NCI-H146 treated with DMSO at 0.1 percent for 48 hours (cell line): ENCODE results near the gene CH25H.

Source experiments
- DNase-seq: peaks from one replicate; lab custom pipeline; 2025; ENCODE audit not compliant: unreplicated experiment; lab: John Stamatoyannopoulos, UW

The CH25H gene

DNA sequence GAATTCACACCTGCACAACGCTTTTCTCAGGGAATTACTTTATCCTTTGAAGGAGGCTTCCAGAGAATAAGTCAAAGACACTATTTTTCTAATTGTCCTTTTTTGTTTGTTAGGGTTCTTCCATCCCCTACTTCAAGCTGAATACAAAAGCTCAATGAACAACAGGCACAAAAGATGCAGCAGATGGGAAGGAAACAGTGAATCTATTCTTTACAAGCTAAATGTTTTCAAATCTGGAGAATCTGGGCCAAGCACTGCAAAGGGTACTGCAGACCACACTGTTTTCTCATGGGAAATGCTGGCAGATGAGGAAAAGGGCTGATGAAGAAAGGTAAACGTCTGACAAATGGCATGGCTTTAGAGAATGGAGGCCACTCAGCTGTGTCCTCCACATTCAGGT is 25.9 kb upstream of the CH25H start:
- no peak for DNase-seq

DNA sequence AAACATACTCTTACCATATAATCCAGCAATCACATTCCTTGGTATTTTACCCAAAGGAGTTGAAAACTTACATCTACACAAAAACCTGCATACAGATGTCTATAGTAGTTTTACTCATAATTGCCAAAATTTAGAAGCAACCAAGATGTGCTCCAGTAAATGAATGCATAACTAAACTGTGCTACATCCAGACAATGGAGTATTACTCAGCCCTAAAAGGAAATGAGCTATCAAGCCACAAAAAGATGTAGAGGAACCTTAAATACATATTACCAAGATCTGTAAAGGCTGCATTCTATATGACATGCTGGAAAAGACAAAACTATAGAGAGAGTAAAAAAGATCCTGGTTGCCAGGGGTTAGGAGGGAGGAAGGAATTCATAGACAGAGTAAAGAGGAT is 21.8 kb upstream of the CH25H start:
- DNase-seq: no peak

DNA sequence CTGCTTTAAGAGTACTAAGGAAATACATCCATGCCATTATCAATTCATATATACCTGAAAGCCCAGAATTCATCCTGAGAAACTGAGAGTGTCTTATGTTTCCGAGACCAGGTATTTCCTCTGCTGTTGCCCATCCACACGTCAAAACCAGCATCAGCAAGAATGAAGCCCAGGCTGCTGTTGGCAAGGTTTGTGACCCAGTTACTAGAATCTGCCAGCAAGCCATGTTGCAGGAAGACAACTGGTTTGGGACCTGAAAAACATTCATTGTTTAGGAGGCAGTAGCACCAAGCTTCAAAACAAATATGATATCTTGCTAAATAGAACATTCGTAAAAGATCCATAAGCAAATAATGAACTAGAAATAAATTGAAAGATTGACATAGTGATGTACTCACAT is 21.0 kb upstream of the CH25H start:
- DNase-seq: no peak

DNA sequence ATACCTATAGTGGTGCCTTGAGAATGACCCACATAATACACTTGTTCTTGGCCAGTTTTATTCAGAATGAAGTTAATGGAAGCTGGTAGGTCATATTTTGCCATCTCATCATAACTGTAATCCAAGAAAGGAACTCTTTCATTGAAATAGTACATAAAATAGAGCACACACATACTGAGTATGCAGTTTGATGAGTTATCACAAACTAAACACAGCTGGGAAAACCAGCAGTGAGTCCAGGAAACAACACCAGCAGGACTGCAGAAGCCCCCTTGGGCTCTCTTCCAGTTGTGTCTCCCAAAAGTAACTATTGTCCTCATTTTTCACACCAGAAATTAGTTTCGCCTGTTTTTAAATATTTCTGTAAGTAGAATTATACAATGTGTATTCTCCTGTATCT is 19.8 kb upstream of the CH25H start:
- DNase-seq: no peak

DNA sequence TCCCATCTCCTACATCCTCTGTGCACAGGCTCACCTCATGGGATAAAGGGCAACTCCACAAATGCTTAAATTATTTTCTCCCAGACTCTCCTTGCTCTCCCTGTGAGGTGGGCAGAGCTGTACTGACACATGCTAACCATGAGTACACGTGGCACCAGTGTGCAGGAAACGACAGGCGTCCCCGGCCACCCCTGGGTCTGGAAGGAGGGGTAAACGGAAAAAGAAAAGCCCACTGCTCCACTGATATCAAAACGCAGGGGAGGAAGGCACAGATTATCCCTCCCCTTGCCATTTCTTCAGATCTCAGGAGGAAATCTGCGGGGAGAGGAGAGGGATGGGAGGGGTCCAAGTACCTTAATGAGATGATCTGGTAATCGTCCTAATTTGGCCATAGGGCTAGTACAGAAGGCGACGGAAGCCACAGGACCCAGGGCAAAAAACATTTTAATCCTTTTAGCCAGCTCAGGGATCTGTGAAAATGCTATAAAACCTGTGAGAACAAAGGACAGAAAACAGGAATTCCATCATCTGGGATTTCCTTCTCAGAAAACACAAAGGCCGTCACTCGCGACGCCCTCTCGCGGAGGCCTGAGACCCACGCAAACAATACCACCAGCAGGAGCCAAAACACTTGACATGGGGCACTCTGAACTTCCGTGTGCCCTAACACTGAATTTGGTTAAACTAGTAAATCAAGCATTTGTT is 17.8 kb upstream of the CH25H start:
- DNase-seq: no peak

DNA sequence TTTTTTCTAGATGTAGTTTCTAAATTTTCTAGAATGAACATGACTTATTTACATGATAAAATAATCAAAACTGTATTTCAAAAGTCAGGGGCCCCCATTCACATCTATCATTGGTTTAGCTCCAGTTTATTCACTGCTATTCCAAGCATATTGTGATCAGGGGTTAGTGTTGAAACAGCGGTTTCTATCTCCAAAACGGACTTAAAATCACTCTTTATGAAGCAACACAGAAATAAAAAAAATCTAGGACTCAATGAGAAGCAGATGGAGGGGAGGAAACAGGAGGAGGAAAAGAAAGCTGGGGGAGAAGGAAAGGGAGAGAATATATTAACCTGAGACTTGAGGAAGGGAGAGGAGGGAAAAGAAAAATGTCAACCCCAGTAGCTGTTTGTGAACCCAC is 14.8 kb upstream of the CH25H start:
- no peak for DNase-seq

DNA sequence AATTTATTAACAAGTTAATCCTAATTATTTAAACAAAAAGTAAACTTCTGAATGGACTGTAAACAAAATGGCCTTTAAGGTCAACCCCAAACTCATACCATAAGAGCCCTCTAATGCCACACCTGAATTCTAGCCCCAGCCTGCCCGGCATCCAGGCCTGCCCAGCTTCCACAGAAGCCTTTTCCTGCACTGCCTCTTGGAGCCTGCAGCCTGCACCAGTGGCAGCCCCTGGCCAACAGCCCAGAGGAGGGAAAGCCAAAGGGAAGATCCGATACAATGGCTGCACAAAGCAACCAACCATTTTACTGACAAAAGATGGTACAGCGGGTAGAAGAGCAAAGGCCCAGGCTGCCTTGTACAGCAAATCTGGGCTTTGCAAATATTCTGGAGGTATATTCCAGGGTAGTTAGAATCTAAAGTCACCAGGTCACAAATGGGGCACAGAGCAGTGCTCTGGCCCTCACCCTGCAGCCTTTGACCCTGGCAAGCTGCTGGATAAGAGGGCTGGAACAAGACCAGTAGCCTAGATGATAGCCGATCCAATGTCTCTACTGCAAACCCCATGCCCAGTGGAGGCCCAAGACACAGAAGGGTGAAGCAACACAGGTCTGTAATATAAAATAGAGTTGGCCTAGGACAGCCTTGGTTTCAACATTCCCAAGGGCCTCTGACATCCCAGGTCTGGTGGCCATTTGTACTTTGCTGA is 12.5 kb upstream of the CH25H start:
- no peak for DNase-seq

DNA sequence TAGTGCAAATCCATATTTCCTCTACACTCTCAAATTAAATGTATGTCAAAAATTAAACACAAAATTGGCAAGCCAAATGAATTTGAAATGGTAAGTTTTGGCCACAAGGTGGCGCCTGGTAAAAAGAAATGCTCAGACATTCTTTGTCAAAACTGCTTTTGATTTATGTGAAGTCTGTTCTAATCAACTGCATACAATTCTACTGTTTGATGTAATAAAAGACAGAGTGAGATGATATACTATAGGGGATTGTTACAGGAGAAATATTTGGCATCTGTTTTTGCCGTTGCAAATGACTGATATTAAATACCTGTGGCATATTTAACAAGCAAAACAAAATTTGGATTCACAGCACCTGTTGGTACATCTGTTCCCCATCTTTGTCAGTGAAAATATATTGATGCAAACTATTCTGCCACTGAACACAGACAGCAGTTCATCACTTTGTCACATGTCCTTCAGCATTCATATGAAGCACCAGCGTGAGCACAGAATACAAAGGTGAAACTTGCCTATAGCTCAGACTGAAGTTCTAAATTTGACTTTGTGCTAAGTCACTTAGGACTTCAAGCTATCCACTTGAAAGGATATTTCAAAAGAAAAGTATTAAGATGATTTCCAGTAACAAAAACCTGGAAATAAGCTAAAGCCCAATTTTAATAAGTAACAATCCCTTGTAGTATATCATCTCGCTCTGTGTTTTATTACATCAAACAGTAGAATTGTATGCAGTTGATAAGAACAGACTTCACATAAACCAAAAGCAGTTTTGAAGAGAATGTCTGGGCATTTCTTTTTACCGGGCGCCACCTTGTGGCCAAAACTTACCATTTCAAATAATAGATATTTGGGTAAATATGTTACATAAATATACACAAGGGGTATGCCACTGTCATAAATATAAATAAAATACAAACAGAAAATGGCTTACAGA is 10.2 kb upstream of the CH25H start:
- DNase-seq: peak; percentile 30

DNA sequence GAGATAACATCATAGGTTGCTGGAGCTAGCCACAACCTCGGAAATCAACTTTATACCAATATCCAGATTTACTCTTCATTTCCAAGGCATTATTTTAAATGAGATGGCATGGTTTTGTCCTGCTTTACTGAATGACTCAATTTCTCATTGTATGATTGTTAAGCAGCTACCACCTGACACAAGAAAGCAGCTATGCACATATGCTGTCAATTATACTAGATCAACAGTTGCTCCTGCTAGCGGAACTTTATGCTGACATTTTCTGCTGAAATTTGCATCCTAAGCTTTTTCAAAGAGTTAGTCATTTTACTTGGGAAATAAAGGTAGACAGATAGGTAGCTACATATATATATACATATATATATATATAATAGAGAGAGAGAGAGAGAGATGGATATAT is 8.9 kb upstream of the CH25H start:
- DNase-seq: no peak

DNA sequence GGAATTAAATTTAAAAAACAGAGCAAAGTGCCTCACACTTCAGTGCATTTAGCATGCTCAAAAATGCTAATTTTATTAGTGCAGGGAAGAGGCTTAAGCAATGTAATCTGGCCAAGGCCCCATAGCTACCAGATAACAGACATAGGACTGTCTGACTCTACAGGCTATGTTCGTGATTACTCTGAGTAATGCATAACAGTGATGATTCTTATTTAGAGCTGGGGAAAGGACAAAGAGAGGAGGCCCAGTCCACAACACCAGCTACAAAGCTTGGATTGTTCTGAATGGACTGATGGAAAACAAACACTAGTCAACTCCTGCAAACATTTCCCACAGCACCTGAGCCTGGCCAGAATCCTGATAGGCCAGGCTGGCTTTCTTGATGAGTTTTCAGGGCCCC is 8.4 kb upstream of the CH25H start:
- DNase-seq: no peak

DNA sequence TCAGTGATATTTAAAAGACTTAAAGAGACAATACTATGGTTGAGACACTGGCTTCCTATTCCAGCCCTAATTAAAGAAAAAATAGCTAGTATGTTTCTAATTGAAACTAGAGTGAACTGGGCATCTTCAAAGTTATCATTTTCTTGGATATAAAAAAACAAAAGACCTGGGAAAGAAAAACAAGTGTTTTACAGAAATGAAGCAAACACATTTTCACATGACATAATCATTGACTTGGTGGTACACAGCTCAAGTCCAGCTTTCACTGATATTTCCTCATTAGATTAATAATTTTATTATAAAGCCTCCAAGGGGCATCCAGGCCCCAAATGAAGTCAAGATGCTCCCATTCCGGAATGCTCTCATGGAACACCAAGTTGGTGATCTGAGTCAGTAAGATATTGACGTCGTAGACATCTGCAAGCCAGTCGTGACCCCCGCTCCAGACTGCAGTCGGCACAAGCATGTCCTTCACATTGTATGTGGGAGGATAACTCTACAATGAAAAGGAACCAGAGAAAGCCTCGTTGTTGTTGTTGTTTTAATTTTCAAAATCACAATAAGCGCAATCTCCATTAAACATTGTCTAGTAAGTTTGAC is 7.5 kb upstream of the CH25H start:
- DNase-seq: no peak

DNA sequence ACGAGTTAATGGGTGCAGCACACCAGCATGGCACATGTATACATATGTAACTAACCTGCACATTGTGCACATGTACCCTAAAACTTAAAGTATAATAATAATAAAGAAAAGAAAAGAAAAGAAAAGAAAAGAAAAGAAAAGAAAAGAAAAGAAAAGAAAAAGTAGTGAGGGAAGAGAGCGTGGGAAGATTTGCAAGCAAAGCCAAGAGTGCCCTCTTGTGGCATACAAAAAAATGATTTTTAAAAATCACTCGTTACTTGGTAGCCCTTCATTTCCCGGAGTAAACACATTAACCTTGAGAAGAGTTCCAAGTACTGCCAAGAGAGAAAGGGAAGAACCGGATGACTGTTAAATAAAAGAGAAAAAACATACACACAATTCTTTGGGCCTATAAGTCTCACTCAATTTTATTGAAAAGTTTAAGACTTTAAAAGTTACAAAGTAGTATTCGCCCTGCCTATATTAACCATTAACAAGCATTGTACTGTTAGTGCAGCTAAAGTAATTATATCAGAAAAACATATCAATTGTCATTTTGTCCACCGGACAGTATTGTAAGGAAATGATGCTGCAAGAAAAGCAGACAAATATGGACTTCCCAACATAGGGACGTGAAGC is 6.2 kb upstream of the CH25H start:
- DNase-seq: no peak

DNA sequence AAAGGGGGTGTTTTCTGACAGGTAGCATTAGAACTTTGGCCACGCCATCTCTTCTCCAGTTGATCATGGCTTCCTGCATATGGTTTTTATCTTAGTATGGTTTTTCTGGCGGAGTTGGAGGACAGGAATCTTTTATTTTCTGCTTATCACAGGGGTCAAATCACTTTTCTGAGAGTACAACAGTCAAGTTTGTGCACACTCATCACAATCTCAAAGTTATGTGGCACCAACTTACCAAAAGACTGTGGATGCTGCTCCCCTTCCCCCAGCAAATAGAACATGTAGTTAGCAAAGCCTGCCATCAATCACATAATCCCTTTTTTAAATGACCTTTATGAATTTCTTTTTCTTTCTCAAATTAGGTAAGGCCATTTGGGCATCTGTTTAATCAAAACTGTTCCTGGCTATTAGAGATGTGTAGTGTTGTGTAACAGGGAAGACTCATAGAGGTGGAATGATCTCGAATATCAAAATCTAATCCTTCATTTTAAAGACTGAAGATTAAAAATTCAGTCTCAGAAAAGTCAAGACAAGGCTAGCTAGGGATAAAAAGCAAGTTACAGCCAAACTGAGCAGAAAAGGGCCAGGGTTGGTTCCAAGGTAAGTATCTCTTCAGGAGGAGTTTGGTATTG is 3.8 kb upstream of the CH25H start:
- no peak for DNase-seq

DNA sequence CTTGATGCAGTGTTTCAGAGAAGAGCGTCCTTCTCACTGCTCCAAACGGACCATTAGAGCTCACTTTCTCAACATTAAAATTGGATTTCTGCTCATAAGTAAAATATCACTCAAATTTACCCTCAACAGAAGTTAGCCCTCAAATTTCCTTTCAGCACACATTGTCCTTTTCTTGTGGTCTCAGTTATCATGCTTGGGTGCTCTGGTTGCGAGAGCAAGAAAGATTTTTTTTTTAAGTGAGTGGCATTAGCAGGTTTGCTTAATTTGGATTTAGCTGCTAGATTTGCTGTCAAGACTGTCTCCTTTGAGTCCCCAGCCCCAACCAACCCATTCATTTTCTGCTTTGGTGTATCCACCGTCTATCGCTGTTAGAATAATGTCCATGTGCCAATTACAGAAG is 2.6 kb upstream of the CH25H start:
- no peak for DNase-seq

DNA sequence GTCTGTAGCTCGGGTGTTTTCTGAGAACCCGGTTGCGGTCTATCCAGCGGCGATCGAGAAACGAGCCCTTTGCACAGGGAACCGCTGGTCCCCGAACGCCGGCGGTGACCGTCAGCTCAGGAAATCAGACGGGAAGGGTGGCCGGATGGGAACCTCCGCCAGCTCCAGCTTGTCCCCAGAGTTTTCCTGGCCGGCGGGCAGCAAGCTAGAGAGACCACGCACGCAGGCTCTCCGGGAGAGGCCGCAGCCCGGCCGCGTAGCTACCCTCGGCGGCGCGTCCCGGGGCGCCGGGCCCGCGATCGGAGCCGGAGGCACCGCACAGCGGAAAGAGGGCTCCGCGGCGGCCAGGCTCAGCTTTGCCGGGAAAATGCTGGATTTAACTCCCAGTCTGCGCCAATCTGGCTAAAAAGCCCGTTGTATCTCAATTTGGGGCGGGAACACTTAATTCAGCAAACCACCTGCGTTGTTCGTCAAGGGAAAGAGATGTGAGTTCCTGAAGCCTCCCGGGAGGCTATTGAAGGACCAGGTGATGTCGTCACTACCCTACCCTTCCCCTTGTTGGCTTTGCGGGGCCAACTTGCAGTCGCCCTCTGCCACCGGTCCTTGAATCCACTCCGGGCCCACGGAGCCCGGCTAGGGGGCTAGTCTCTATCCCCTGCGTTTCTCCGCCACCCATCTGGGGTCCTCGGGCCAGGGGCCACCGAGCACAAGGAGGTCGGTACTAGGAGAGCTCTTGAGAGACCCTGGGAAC is 859 bp upstream of the CH25H start:
- DNase-seq: no peak

DNA sequence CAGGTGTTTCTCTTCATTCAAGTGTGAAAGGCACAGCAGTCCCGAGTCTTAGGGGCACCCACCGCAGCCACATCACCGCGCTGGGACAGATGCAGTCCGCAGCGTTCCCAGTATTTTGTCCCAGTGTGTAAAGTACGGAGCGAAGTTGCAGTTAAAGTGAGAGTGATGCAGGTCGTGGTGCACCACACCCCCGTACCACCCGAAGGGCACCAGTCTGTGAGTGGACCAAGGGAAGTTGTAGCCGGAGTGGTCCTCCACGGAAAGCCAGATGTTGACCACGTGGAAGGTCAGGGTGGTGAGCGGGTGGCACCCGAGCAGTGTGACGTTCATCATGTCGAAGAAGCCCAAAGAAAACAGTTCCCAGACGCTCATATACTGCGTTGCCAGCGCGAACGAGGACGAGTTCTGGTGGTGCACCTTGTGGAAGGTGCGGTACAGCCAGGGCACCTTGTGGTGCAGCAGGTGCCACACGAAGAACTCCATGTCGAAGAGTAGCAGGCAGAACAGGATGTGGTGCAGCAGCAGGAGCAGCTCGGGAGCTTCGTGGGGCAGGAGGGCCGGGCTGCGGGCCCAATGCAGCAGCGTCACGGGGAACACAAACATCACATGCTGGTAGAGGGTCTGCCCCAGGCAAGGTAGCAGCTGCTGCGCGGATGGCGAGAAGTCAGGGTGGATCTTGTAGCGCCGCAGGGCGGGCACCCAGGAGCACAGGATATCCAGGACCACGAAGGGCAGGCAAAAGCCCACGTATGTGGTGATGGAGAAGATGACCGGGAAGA is 526 bp downstream of the CH25H start:
- no peak for DNase-seq

DNA sequence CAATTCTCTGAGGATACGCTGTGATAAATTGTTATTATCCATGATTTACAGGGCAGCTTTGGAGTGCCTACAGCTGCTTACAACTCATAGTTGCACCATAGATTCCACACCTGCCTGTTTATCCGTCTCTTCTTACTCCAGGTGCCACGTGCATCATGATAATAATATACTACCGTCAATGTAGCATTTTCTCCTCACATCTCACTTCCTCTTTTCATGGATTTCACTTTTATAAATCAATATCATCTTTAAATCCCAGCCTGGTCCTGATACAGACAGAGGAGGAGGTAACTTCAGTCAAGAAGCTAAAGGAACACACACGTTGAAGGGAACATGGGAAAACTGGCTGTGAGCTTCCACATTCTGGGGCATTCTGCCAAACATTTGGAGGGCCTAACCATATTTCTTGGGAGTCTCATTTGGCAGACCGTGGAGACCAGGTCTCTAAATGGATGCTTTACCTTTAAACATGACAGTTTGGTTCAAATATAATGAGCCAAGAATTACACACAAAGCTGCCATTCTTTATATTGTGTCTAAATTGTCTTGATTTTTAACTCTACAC is 2.4 kb downstream of the CH25H start:
- no peak for DNase-seq

DNA sequence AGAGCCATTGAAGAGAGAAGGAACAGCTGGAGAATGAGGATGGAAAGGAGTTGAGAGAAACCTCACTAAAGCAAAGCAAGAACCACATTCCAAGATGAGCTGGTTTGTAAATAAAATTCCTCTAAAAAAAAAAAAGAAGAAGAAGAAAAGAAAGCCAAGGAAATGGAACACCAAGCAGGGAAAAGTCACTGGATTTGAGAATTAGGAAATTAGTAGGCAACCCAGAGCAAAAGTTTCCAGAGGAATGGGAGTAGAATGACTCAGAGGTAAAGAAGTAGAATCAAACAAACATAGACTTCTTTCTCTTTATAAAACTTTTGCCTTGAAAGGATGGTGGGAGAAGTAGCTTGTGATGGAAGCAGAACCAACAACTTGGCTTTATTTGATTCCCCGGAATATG is 3.9 kb downstream of the CH25H start:
- DNase-seq: no peak

DNA sequence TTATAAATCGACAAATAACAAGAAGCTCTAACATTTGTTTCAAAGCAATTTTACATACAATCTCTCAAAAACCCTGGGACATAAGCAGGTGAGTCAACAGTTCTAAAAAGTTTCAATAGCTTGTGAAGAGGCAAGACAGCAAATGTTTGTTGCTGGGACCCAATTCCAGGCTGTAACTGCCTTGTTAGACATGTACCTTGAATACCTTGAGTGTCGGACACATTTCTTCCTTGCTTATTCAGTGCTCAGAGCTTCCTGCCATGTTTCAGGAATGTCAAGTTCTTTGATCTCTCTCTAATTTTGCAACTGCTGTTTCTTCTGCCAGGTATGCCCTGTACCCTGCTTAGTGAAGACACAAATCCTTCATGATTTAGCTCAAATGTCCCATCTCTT is 5.1 kb downstream of the CH25H start:
- no peak for DNase-seq
